Mesenchymal stem cell (in vitro differentiated cells and primary cell): ENCODE results near the gene EVL.
A peak's percentile ranks its signal among the peaks of the same experiment; 100 is the strongest.

Experiments used
- DNase-seq: peaks from one replicate; pipeline ENCODE4 v3.0.0-alpha.2; 2013
- H2AFZ ChIP-seq: one replicate; pipeline ENCODE4 v1.6.1; 2013; ENCODE audit warnings: low read depth, mild to moderate bottlenecking, control low read depth, inconsistent platforms, low read length, moderate library complexity
- H2AK5ac ChIP-seq: 2 replicates; pipeline ENCODE4 v1.6.1; 2013; ENCODE audit warnings: low read length, moderate library complexity, mild to moderate bottlenecking, inconsistent platforms; ENCODE audit not compliant: severe bottlenecking
- H2BK120ac ChIP-seq: one replicate; pipeline ENCODE4 v1.6.1; 2013; ENCODE audit warnings: low read depth, mild to moderate bottlenecking, inconsistent platforms, low read length, moderate library complexity
- H2BK12ac ChIP-seq, 2 experiments: one replicate each; pipeline ENCODE4 v1.6.1; 2013; ENCODE audit warnings: inconsistent platforms in 2 of 2, low read length in 2 of 2, mild to moderate bottlenecking in 2 of 2, moderate library complexity in 2 of 2, control low read depth in 1 of 2
- H2BK15ac ChIP-seq: one replicate; pipeline ENCODE4 v1.6.1; 2013; ENCODE audit warnings: mild to moderate bottlenecking, low read depth, inconsistent platforms; ENCODE audit not compliant: poor library complexity, severe bottlenecking
- H2BK5ac ChIP-seq: 2 replicates; pipeline ENCODE4 v1.6.1; 2013; ENCODE audit warnings: low read depth, mild to moderate bottlenecking, low read length, control low read depth, inconsistent platforms; ENCODE audit not compliant: poor library complexity, severe bottlenecking
- H3K14ac ChIP-seq, 2 experiments: one replicate each; pipeline ENCODE4 v1.6.1; 2013; ENCODE audit warnings: inconsistent platforms in 2 of 2, low read length in 2 of 2, control low read depth in 1 of 2, mild to moderate bottlenecking in 1 of 2, moderate library complexity in 1 of 2
- H3K18ac ChIP-seq, 2 experiments: one replicate each; pipeline ENCODE4 v1.6.1; 2013; ENCODE audit warnings: inconsistent platforms in 2 of 2, low read length in 2 of 2, control low read depth in 1 of 2, low read depth in 1 of 2, mild to moderate bottlenecking in 1 of 2
- H3K23ac ChIP-seq, 2 experiments: one replicate each; pipeline ENCODE4 v1.6.1; 2013; ENCODE audit warnings: inconsistent platforms in 2 of 2, low read length in 2 of 2, mild to moderate bottlenecking in 2 of 2, moderate library complexity in 2 of 2, control low read depth in 1 of 2
- H3K27ac ChIP-seq: 2 replicates; pipeline ENCODE4 v1.5.1; 2013; ENCODE audit warnings: mild to moderate bottlenecking, moderate library complexity, low read length, control low read depth, inconsistent platforms; ENCODE audit not compliant: poor library complexity, severe bottlenecking
- H3K27me3 ChIP-seq, 2 experiments: 2 replicates each; pipeline versions ENCODE4 v1.6.1 to v1.7.0; 2013; ENCODE audit warnings: low read length in 2 of 2, mild to moderate bottlenecking in 2 of 2, moderate library complexity in 2 of 2, control low read depth in 1 of 2, inconsistent platforms in 1 of 2; ENCODE audit not compliant: control insufficient read depth in 1 of 2, insufficient read depth in 1 of 2
- H3K36me3 ChIP-seq, 2 experiments: 2 replicates each; pipeline versions ENCODE4 v1.6.1 to v1.7.0; 2013; ENCODE audit warnings: low read length in 2 of 2, control low read depth in 1 of 2, inconsistent platforms in 1 of 2, low read depth in 1 of 2, mild to moderate bottlenecking in 1 of 2; ENCODE audit not compliant: insufficient read depth in 2 of 2, control insufficient read depth in 1 of 2
- H3K4ac ChIP-seq, 2 experiments: one replicate each; pipeline ENCODE4 v1.6.1; 2013; ENCODE audit warnings: inconsistent platforms in 2 of 2, low read length in 2 of 2, mild to moderate bottlenecking in 2 of 2, moderate library complexity in 2 of 2, control low read depth in 1 of 2, low read depth in 1 of 2
- H3K4me1 ChIP-seq: 2 replicates; pipeline ENCODE4 v1.6.1; 2013; ENCODE audit warnings: low read depth, low read length, control low read depth; ENCODE audit not compliant: control insufficient read depth, insufficient read depth
- H3K4me2 ChIP-seq: 2 replicates; pipeline ENCODE4 v1.6.1; 2013; ENCODE audit warnings: low read length, mild to moderate bottlenecking, inconsistent platforms; ENCODE audit not compliant: poor library complexity, severe bottlenecking
- H3K4me3 ChIP-seq, 2 experiments: 2 replicates each; pipeline versions ENCODE4 v1.5.1 to v1.7.0; 2013; ENCODE audit warnings: low read length in 2 of 2, mild to moderate bottlenecking in 2 of 2, control low read depth in 1 of 2, low read depth in 1 of 2; ENCODE audit not compliant: insufficient read depth in 1 of 2
- H3K79me1 ChIP-seq: replicated peaks from 2 replicates; pipeline ENCODE4 v1.6.1; 2013; ENCODE audit warnings: mild to moderate bottlenecking, control low read depth, low read length, inconsistent platforms; ENCODE audit not compliant: poor library complexity, severe bottlenecking
- H3K9ac ChIP-seq: 2 replicates; pipeline ENCODE4 v1.7.0; 2013; ENCODE audit warnings: mild to moderate bottlenecking, low read length, moderate library complexity
- H3K9me3 ChIP-seq: 2 replicates; pipeline ENCODE4 v1.7.0; 2013; ENCODE audit warnings: mild to moderate bottlenecking, low read length; ENCODE audit not compliant: control insufficient read depth
- H4K8ac ChIP-seq: one replicate; pipeline ENCODE4 v1.6.1; 2013; ENCODE audit warnings: inconsistent platforms, mild to moderate bottlenecking, low read length, moderate library complexity
- H4K91ac ChIP-seq: one replicate; pipeline ENCODE4 v1.6.1; 2013; ENCODE audit warnings: mild to moderate bottlenecking, low read length, inconsistent platforms
- WGBS: methylation state at CpG from one replicate; pipeline ENCODE4 v1.1.7; 2013; ENCODE audit warnings: mixed read lengths; 5-methylcytosine and 5-hydroxymethylcytosine counted together

Gene EVL

DNA sequence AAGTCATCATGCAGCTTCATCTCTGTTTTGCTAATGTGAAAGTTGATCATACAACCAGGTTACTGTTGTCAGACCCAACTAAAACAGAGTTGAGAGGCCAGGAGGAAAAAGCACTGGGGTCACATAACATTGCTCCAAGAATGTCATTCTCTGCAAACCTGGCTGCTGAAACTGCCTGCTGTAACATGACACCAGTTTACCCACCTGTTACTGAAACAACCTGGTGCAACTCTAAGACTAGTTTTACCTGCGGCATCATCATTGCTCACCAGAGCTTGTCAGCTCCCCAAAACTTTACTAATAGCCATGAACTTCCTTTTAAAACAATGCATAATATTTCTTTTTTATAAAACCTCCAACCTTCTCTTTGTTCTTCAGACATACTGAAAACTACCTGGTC is 124.9 kb downstream of the EVL start:
- H3K79me1 ChIP-seq = no peaks in the 10 kb centered on the region

GRCh38 chr14:100191584-100192249 is 126.5 kb downstream of the EVL start:
- H3K4me3 ChIP-seq = peak overlapping the region in 1 of 2 experiments; percentile 79
- no peak overlapping the region for H4K91ac ChIP-seq
- no peak overlapping the region for H3K4ac ChIP-seq
- H2BK15ac ChIP-seq = no peak overlapping the region
- H4K8ac ChIP-seq = no peak overlapping the region
- H3K4me1 ChIP-seq = peaks cover 10% of the 10 kb centered on the region
- no peaks in the 10 kb centered on the region for H3K79me1 ChIP-seq
- H3K9ac ChIP-seq = peak overlapping the region; percentile 90
- no peaks in the 10 kb centered on the region for H3K27me3 ChIP-seq
- no peak for DNase-seq
- H3K14ac ChIP-seq = no peak overlapping the region
- no peaks in the 10 kb centered on the region for H3K36me3 ChIP-seq
- H3K4me2 ChIP-seq = no peak overlapping the region
- WGBS = 95% methylated on average over 11 of the region's 14 CpGs
- H2BK120ac ChIP-seq = peak overlapping the region; percentile 52
- H2BK5ac ChIP-seq = no peak overlapping the region
- H2BK12ac ChIP-seq = no peak overlapping the region
- H3K9me3 ChIP-seq = no peaks in the 10 kb centered on the region
- no peak overlapping the region for H3K23ac ChIP-seq
- no peak overlapping the region for H2AK5ac ChIP-seq
- H3K18ac ChIP-seq = no peak overlapping the region
- H3K27ac ChIP-seq = no peak overlapping the region
- no peak overlapping the region for H2AFZ ChIP-seq

More for the DNA sequence above, 124.9 kb downstream of the EVL start:
- no peak overlapping the region for H2BK5ac ChIP-seq
- no peak overlapping the region for H2AK5ac ChIP-seq
- no peak overlapping the region for H3K9ac ChIP-seq
- no peak for DNase-seq
- H2BK120ac ChIP-seq = no peak overlapping the region
- no peak overlapping the region for H3K18ac ChIP-seq
- H2BK15ac ChIP-seq = no peak overlapping the region
- H3K4ac ChIP-seq = no peak overlapping the region
- no peak overlapping the region for H4K8ac ChIP-seq
- H2BK12ac ChIP-seq = no peak overlapping the region
- no peak overlapping the region for H3K14ac ChIP-seq
- no peaks in the 10 kb centered on the region for H3K9me3 ChIP-seq
- H3K36me3 ChIP-seq = no peaks in the 10 kb centered on the region
- H3K4me1 ChIP-seq = peaks cover 10% of the 10 kb centered on the region
- no peak overlapping the region for H2AFZ ChIP-seq
- no peak overlapping the region for H3K4me2 ChIP-seq
- no peak overlapping the region for H3K4me3 ChIP-seq
- H3K23ac ChIP-seq = no peak overlapping the region
- no peaks in the 10 kb centered on the region for H3K27me3 ChIP-seq
- WGBS = 99% methylated on average over 1 of the region's 1 CpG
- no peak overlapping the region for H4K91ac ChIP-seq
- H3K27ac ChIP-seq = no peak overlapping the region

DNA sequence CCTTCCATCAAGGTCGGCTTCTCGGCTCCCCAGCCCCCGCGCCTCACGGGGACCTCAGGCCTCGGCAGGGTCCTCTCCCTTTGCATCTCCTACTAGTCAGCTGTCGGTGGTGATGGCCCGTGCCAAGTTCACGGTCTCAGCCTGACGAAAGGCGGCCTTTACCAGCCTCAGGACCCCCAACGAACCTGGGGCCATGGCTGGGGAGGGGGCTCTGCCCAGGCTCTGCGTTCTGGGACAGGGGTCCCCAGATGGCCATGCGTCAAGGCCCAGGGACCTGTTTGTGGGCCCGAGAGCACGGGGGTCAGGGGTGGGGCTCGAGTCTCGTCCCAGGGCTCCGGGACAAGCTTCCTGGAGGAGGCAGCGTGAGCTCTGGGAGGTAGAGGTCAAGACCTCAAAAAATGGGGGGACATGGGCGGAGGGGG is 127.0 kb downstream of the EVL start:
- Histone ChIP-seq H3K4me1 (peaks cover 10% of the 10 kb centered on the region), H2BK120ac (peak overlapping the region; percentile 52), H4K91ac (peak overlapping the region; percentile 96), H3K27ac (peak overlapping the region; percentile 30), H3K27me3 (no peaks in the 10 kb centered on the region), H3K14ac (peak overlapping the region in 1 of 2 experiments; percentile 69), H2BK5ac (no peak overlapping the region), H3K9me3 (no peaks in the 10 kb centered on the region), H4K8ac (peak overlapping the region; percentile 99), H3K23ac (no peak overlapping the region), H2BK12ac (no peak overlapping the region), H3K4ac (peak overlapping the region; percentile 86 to 93), H3K36me3 (no peaks in the 10 kb centered on the region), H3K4me2 (peak overlapping the region; percentile 75), H3K79me1 (no peaks in the 10 kb centered on the region), H3K18ac (peak overlapping the region; percentile 93 to 98), H3K9ac (peak overlapping the region; percentile 90), H2BK15ac (peak overlapping the region; percentile 77), H2AK5ac (peak overlapping the region; percentile 57), H3K4me3 (peak overlapping the region in 1 of 2 experiments; percentile 79), H2AFZ (peak overlapping the region; percentile 87)
- no peak for DNase-seq
- 92% methylated on average over 21 of the region's 21 CpGs for WGBS

DNA sequence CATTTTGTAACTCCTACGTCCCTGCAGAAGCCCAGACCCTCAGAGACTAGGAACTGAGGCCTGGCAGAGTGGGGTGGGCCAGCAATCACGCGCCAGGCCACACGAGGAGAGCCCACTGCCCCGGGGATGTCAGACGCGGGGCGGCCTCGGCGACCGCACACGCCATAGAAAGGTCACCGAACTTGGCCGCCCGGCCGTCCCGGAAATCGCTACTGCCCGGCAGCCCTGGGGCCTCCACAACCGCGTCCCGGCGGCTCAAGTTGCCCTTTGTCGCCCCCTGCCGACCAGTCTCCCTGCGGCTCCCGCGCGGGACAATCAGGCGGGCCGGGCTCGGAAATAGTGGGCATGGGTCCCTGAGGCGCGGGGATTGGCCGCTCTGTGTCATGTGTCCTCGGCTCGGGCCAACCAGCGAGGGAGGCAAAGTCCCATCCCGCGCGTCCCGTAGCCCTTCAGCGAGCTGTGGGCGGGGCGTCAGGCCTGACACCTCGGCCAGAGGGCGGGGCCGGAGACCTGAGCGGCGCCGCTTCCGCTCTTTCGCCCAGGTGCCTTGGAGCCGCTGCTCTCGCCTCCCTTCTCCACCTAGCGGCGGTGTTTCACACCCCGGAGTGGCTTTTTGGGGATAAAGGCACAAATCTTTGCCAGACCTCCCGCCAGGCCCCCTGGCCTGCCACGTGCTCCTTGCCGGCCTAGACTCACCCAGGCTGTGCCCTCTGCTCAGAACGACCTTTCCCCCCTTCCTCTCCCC is 127.6 kb downstream of the EVL start:
- WGBS = 6% methylated on average over 62 of the region's 62 CpGs

More for the DNA sequence above, 127.6 kb downstream of the EVL start:
- Histone ChIP-seq H4K91ac (peak overlapping the region; percentile 96), H3K9me3 (no peaks in the 10 kb centered on the region), H2BK15ac (peak overlapping the region; percentile 77), H2BK120ac (peak overlapping the region; percentile 67), H3K4me2 (peak overlapping the region; percentile 91), H2BK5ac (no peak overlapping the region), H3K9ac (peak overlapping the region; percentile 90), H3K14ac (peak overlapping the region in 1 of 2 experiments; percentile 69), H3K79me1 (no peaks in the 10 kb centered on the region), H2BK12ac (peak overlapping the region in 1 of 2 experiments; percentile 45), H3K18ac (peak overlapping the region; percentile 93 to 98), H3K4me1 (peaks cover 10% of the 10 kb centered on the region), H3K27ac (peak overlapping the region; percentile 30), H2AK5ac (peak overlapping the region; percentile 57), H2AFZ (peak overlapping the region; percentile 87), H3K27me3 (no peaks in the 10 kb centered on the region), H4K8ac (peak overlapping the region; percentile 100), H3K4me3 (peak overlapping the region; percentile 44 to 79), H3K23ac (no peak overlapping the region), H3K4ac (peak overlapping the region; percentile 86 to 93), H3K36me3 (no peaks in the 10 kb centered on the region)
- DNase-seq = peak; percentile 96
